ENCODE results near the gene RTN4.
"Not testable (repeated sequence)": the region's sequence is repeated elsewhere in the genome, so short reads cannot be mapped to it uniquely, and the experiment has no call there.

Gene RTN4

GRCh38 chr2:55085113-55086040 lies 35.1 kb upstream of the RTN4 start:
- TF ChIP-seq CTCF (IDR thresholded peaks at IDR 0.05; ENCODE audit: borderline replicate concordance, insufficient read depth, low read depth, low read length): no peak
- H3K4me3 ChIP-seq (ENCODE audit: low read depth, low read length): no peak overlapping the region

- TF ChIP-seq CTCF (IDR thresholded peaks at IDR 0.05; ENCODE audit: borderline replicate concordance, insufficient read depth, low read depth, low read length): no peak
- no peak overlapping the region for H3K4me3 ChIP-seq (ENCODE audit: low read depth, low read length)
These were observed 34.4 kb upstream of the RTN4 start for GRCh38 chr2:55084641-55085040.

- TF ChIP-seq CTCF (IDR thresholded peaks at IDR 0.05; ENCODE audit: borderline replicate concordance, insufficient read depth, low read depth, low read length): no peak
These were observed 30.0 kb upstream of the RTN4 start for GRCh38 chr2:55080204-55080738.

GRCh38 chr2:55078956-55079355 lies 28.7 kb upstream of the RTN4 start:
- no peak for TF ChIP-seq CTCF (IDR thresholded peaks at IDR 0.05; ENCODE audit: borderline replicate concordance, insufficient read depth, low read depth, low read length)
- H3K4me3 ChIP-seq (ENCODE audit: low read depth, low read length): no peak overlapping the region

More at GRCh38 chr2:55080204-55080738, 30.0 kb upstream of the RTN4 start:
- H3K4me3 ChIP-seq (ENCODE audit: low read depth, low read length): no peak overlapping the region

GRCh38 chr2:55076721-55077120 lies 26.5 kb upstream of the RTN4 start:
- H3K4me3 ChIP-seq (ENCODE audit: low read depth, low read length): no peak overlapping the region
- no peak for TF ChIP-seq CTCF (IDR thresholded peaks at IDR 0.05; ENCODE audit: borderline replicate concordance, insufficient read depth, low read depth, low read length)

- H3K4me3 ChIP-seq (ENCODE audit: low read depth, low read length): not testable (repeated sequence)
These were observed 25.8 kb upstream of the RTN4 start for GRCh38 chr2:55076019-55076418.

- H3K4me3 ChIP-seq (ENCODE audit: low read depth, low read length): no peak overlapping the region
These were observed 23.0 kb upstream of the RTN4 start for GRCh38 chr2:55073000-55073983.

More at GRCh38 chr2:55073000-55073983, 23.0 kb upstream of the RTN4 start:
- no peak for TF ChIP-seq CTCF (IDR thresholded peaks at IDR 0.05; ENCODE audit: borderline replicate concordance, insufficient read depth, low read depth, low read length)

All from GM12875 (cell line).